HepG2 (cell line): ENCODE measurements around the gene ZNF174. TPM values are rescaled to one million over a fixed set of nuclear protein-coding genes. Genes with fewer than 3 reads are reported as not detected.

Experiments used
- AKAP8 ChIP-seq: sonication (generic); formaldehyde crosslinking; IDR thresholded peaks from 2 replicates; pipeline ENCODE4 v1.5.1; 2020; ENCODE audit warnings: mild to moderate bottlenecking, missing genetic modification reagents
- EP300 ChIP-seq, 3 experiments: sonication (generic) in 1 of 3; formaldehyde crosslinking in 1 of 3; IDR thresholded peaks; 2 replicates each; pipeline versions ENCODE4 v1.5.1 to v1.6.1; 2011 to 2020; ENCODE audit warnings: low read depth in 2 of 3, low read length in 2 of 3, borderline replicate concordance in 1 of 3, improper control_type of control experiment in 1 of 3, mild to moderate bottlenecking in 1 of 3, missing genetic modification reagents in 1 of 3, moderate library complexity in 1 of 3
- FLYWCH1 ChIP-seq: sonication (generic); formaldehyde crosslinking; IDR thresholded peaks from 2 replicates; pipeline ENCODE4 v1.8.1; 2023; ENCODE audit warnings: mild to moderate bottlenecking, missing genetic modification reagents
- IKZF1 ChIP-seq: fragments of 450-650 bp; IDR thresholded peaks from 2 replicates; pipeline ENCODE4 v1.7.1; 2016
- SALL1 ChIP-seq: sonication (generic); formaldehyde crosslinking; IDR thresholded peaks from 2 replicates; pipeline ENCODE4 v1.8.0; 2022; ENCODE audit warnings: mild to moderate bottlenecking, missing genetic modification reagents
- SIX4 ChIP-seq: sonication (generic); formaldehyde crosslinking; IDR thresholded peaks from 2 replicates; pipeline ENCODE4 v1.4.0; 2020; ENCODE audit warnings: missing genetic modification reagents
- TRIM22 ChIP-seq: fragments of 450-650 bp; IDR thresholded peaks from 2 replicates; pipeline ENCODE4 v1.6.1; 2017
- ZBTB37 ChIP-seq: sonication (generic); formaldehyde crosslinking; IDR thresholded peaks from 2 replicates; pipeline ENCODE4 v1.4.0; 2020; ENCODE audit warnings: mild to moderate bottlenecking, missing genetic modification reagents
- ZNF318 ChIP-seq: sonication (generic); formaldehyde crosslinking; IDR thresholded peaks from 2 replicates; pipeline ENCODE4 v1.4.0; 2020; ENCODE audit warnings: mild to moderate bottlenecking, missing genetic modification reagents
- ZNF549 ChIP-seq: sonication (generic); formaldehyde crosslinking; IDR thresholded peaks from 2 replicates; pipeline ENCODE4 v1.5.0; 2020; ENCODE audit warnings: missing genetic modification reagents
- ZNF687 ChIP-seq: sonication (generic); formaldehyde crosslinking; IDR thresholded peaks from 2 replicates; pipeline ENCODE4 v1.5.1; 2020; ENCODE audit warnings: mild to moderate bottlenecking, missing genetic modification reagents, moderate library complexity
- polyA plus RNA-seq, 8 experiments: library from polyadenylated mRNA; depleted of rRNA in 3 of 8; stranded (reverse) in 7 of 8; unstranded in 1 of 8; fragments of >200 nt; fragmentation: Illumina TruSeq in 4 of 8; extraction: Trizol in 4 of 8; gene quantifications; 2 replicates each; pipeline versions ENCODE4 v1.2.1 to v1.2.3, GENCODE V29; 2011 to 2016; ENCODE audit warnings: low read depth in 4 of 8, missing spikeins in 1 of 8, mixed read lengths in 1 of 8; ENCODE audit not compliant: insufficient read depth in 1 of 8
- total RNA-seq, 5 experiments: library from RNA; depleted of rRNA; stranded (reverse); fragments of >200 nt; fragmentation: Illumina TruSeq; extraction: Trizol; gene quantifications; 2 replicates each; pipeline ENCODE4 v1.2.3, GENCODE V29; 2016; ENCODE audit warnings: low read depth in 1 of 5

Gene ZNF174
- total and polyA plus RNA-seq, 2 of the 13 experiments (the other 11 are each of a cell fraction or from before 2014, with no cell fraction given), result 8.3 to 10.6 TPM

GRCh38 chr16:3443108-3444031, 42.4 kb downstream of the ZNF174 start, which contains the start of the genes NAA60 and ZNF597 (continued):
- TF ChIP-seq ZNF318 (CRISPR knock-in tag), result no peak
- TF ChIP-seq EP300 (IDR thresholded peaks at IDR 0.05; ENCODE audit: low read depth in 2 of 2, low read length in 2 of 2), result no peak
- no peak for TF ChIP-seq EP300 (CRISPR knock-in tag; IDR thresholded peaks at IDR 0.05; ENCODE audit: borderline replicate concordance)
- TF ChIP-seq TRIM22, result no peak
- no peak for TF ChIP-seq AKAP8 (CRISPR knock-in tag)
- TF ChIP-seq IKZF1, result no peak
- peak; percentile 55 for TF ChIP-seq ZNF687 (CRISPR knock-in tag)
- no peak for TF ChIP-seq ZNF549 (CRISPR knock-in tag)
- TF ChIP-seq SIX4 (CRISPR knock-in tag), result no peak
- TF ChIP-seq SALL1 (CRISPR knock-in tag), result no peak
- no peak for TF ChIP-seq FLYWCH1 (CRISPR knock-in tag)
- TF ChIP-seq ZBTB37 (CRISPR knock-in tag), result no peak
